ENCODE measurements around the gene GPR89B. TPM values are rescaled to one million over a fixed set of nuclear protein-coding genes. Genes with fewer than 3 reads are reported as not detected.
"Not testable (repeated sequence)": the region's sequence is repeated elsewhere in the genome, so short reads cannot be mapped to it uniquely, and the experiment has no call there.

The GPR89B gene
- total and polyA plus RNA-seq, 2 of the 8 experiments (the other 6 are each of a cell fraction or from before 2014, with no cell fraction given), result 19.5 to 32.5 TPM

DNA sequence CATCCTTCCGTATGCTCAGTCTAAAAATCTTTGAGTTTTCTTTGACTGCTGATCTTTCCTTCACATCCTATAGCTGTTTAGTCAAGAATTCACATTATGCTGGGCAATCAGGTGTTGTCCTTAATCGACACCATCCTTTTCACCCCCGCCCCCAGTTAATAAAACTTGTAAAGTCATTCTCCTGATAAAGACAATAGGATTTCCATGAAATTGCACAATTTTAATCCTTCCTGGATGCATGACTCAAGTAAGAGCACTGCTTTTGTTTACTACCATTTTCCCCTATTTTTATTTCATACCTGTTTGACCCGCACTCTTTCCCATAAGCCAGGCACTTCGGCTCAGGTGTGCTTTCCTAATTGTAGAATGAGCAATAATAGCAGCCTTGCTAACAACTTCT lies 96.7 kb downstream of the GPR89B start:
- FAIRE-seq; POLR2A ChIA-PET (ENCODE audit: partially characterized antibody); H2BK120ac ChIP-seq (replicated peaks; ENCODE audit: low read depth, low read length); H4K8ac ChIP-seq (ENCODE audit: extremely low read depth, insufficient read depth, low read length); H4K91ac ChIP-seq (replicated peaks; ENCODE audit: insufficient read length, low read length); H2BK20ac ChIP-seq (ENCODE audit: low read length); H3K27ac ChIP-seq (ENCODE audit: low read depth, low read length); H3K9ac ChIP-seq (replicated peaks in 1 of 4; ENCODE audit: extremely low read depth in 1 of 4, low read depth in 3 of 4, low read length in 3 of 4); H3K18ac ChIP-seq (ENCODE audit: extremely low read depth, low read length); H3K4ac ChIP-seq (replicated peaks; ENCODE audit: insufficient read length, low read depth, low read length); H2AK5ac ChIP-seq (ENCODE audit: low read depth, low read length); H3K36me3 ChIP-seq (ENCODE audit: control insufficient read depth in 2 of 4, insufficient read depth in 4 of 4, low read length in 3 of 4); H3K27me3 ChIP-seq (replicated peaks in 1 of 4; ENCODE audit: control insufficient read depth in 3 of 4, extremely low read depth in 1 of 4, insufficient read depth in 3 of 4, low read length in 3 of 4); H2BK12ac ChIP-seq (ENCODE audit: low read depth, low read length); H4K5ac ChIP-seq (ENCODE audit: insufficient read length, low read depth, low read length); H3K14ac ChIP-seq (ENCODE audit: insufficient read length); H3K23me2 ChIP-seq (ENCODE audit: low read depth, low read length); H4K20me1 ChIP-seq (replicated peaks in 1 of 2; ENCODE audit: control insufficient read depth in 1 of 2, insufficient read depth in 2 of 2, low read length in 2 of 2); H2AFZ ChIP-seq (ENCODE audit: low read length); H2BK15ac ChIP-seq (ENCODE audit: low read length); CTCF ChIA-PET (ENCODE audit: partially characterized antibody); H3K56ac ChIP-seq (replicated peaks; ENCODE audit: insufficient read length, low read depth, low read length); H3K23ac ChIP-seq (ENCODE audit: insufficient read length); H2BK5ac ChIP-seq (ENCODE audit: low read depth, low read length); H3K4me2 ChIP-seq (ENCODE audit: insufficient read depth in 1 of 2, low read depth in 2 of 2, low read length in 2 of 2); H3K79me2 ChIP-seq (ENCODE audit: control insufficient read depth in 1 of 2, insufficient read depth in 2 of 2, low read length in 2 of 2); H3K4me3 ChIP-seq (ENCODE audit: extremely low read depth in 1 of 4, insufficient read depth in 2 of 4, low read depth in 3 of 4, low read length in 4 of 4); DNase-seq (ENCODE audit: low read depth in 1 of 2, low spot score in 2 of 2); H3K9me3 ChIP-seq (ENCODE audit: insufficient read depth in 2 of 2, low read depth in 1 of 2, low read length in 1 of 2); H3K4me1 ChIP-seq (replicated peaks in 1 of 4; ENCODE audit: control insufficient read depth in 3 of 4, insufficient read depth in 4 of 4, low read length in 3 of 4); H3K79me1 ChIP-seq (ENCODE audit: low read depth, low read length): not testable (repeated sequence)
- 86% methylated on average over 5 of the region's 5 CpGs; no CpG with 5 or more reads in 1 of the 2 experiments for WGBS, 2 experiments (ENCODE audit: extremely low coverage in 1 of 2, insufficient coverage in 1 of 2, insufficient read length in 1 of 2, insufficient replicate concordance in 2 of 2, low coverage in 1 of 2, low lambda C conversion rate in 2 of 2, missing lambda C conversion rate in 1 of 2)

- H3K9me3 ChIP-seq (ENCODE audit: insufficient read depth in 2 of 2, low read depth in 1 of 2, low read length in 1 of 2); H4K5ac ChIP-seq (ENCODE audit: insufficient read length, low read depth, low read length); FAIRE-seq; H4K20me1 ChIP-seq (replicated peaks in 1 of 2; ENCODE audit: control insufficient read depth in 1 of 2, insufficient read depth in 2 of 2, low read length in 2 of 2); H3K27me3 ChIP-seq (replicated peaks in 1 of 4; ENCODE audit: control insufficient read depth in 3 of 4, extremely low read depth in 1 of 4, insufficient read depth in 3 of 4, low read length in 3 of 4); H3K23me2 ChIP-seq (ENCODE audit: low read depth, low read length); H3K14ac ChIP-seq (ENCODE audit: insufficient read length); H4K91ac ChIP-seq (replicated peaks; ENCODE audit: insufficient read length, low read length); POLR2A ChIA-PET (ENCODE audit: partially characterized antibody); H4K8ac ChIP-seq (ENCODE audit: extremely low read depth, insufficient read depth, low read length); H3K4me1 ChIP-seq (replicated peaks in 1 of 4; ENCODE audit: control insufficient read depth in 3 of 4, insufficient read depth in 4 of 4, low read length in 3 of 4); H2BK12ac ChIP-seq (ENCODE audit: low read depth, low read length); CTCF ChIA-PET (ENCODE audit: partially characterized antibody); H3K23ac ChIP-seq (ENCODE audit: insufficient read length); H3K4me3 ChIP-seq (ENCODE audit: extremely low read depth in 1 of 4, insufficient read depth in 2 of 4, low read depth in 3 of 4, low read length in 4 of 4); H2BK20ac ChIP-seq (ENCODE audit: low read length); H2BK120ac ChIP-seq (replicated peaks; ENCODE audit: low read depth, low read length); H3K9ac ChIP-seq (replicated peaks in 1 of 4; ENCODE audit: extremely low read depth in 1 of 4, low read depth in 3 of 4, low read length in 3 of 4); H2AK5ac ChIP-seq (ENCODE audit: low read depth, low read length); H3K27ac ChIP-seq (ENCODE audit: low read depth, low read length); H3K4me2 ChIP-seq (ENCODE audit: insufficient read depth in 1 of 2, low read depth in 2 of 2, low read length in 2 of 2); H2BK5ac ChIP-seq (ENCODE audit: low read depth, low read length); H2BK15ac ChIP-seq (ENCODE audit: low read length); H2AFZ ChIP-seq (ENCODE audit: low read length); DNase-seq (ENCODE audit: low read depth in 1 of 2, low spot score in 2 of 2); H3K18ac ChIP-seq (ENCODE audit: extremely low read depth, low read length); H3K56ac ChIP-seq (replicated peaks; ENCODE audit: insufficient read length, low read depth, low read length); H3K36me3 ChIP-seq (ENCODE audit: control insufficient read depth in 2 of 4, insufficient read depth in 4 of 4, low read length in 3 of 4); H3K4ac ChIP-seq (replicated peaks; ENCODE audit: insufficient read length, low read depth, low read length); H3K79me2 ChIP-seq (ENCODE audit: control insufficient read depth in 1 of 2, insufficient read depth in 2 of 2, low read length in 2 of 2); H3K79me1 ChIP-seq (ENCODE audit: low read depth, low read length): not testable (repeated sequence)
- WGBS, 2 experiments (ENCODE audit: extremely low coverage in 1 of 2, insufficient coverage in 1 of 2, insufficient read length in 1 of 2, insufficient replicate concordance in 2 of 2, low coverage in 1 of 2, low lambda C conversion rate in 2 of 2, missing lambda C conversion rate in 1 of 2), result 67% methylated on average over 1 of the region's 4 CpGs; no CpG with 5 or more reads in 1 of the 2 experiments
These were observed 98.8 kb downstream of the GPR89B start for GRCh38 chr1:148027004-148027403.
